ENCODE data around the gene SIT1.

The SIT1 gene

GRCh38 chr9:35636135-35636876 is 14.4 kb downstream of the SIT1 start:
- H3F3A ChIP-seq (ENCODE audit: insufficient read depth, low read length): peaks cover 18% of the 10 kb centered on the region
- H4K20me1 ChIP-seq (ENCODE audit: insufficient read depth, low read length): no peaks in the 10 kb centered on the region
- peaks cover 63% of the 10 kb centered on the region for H3K4me1 ChIP-seq (ENCODE audit: insufficient read depth, low read length, severe bottlenecking)
- peak overlapping the region; percentile 48 for H3K4me2 ChIP-seq (ENCODE audit: low read length)
- H3K9me2 ChIP-seq (ENCODE audit: low read depth, low read length): no peaks in the 10 kb centered on the region
- peak overlapping the region; percentile 93 for H3K27ac ChIP-seq (ENCODE audit: low read depth, low read length, poor library complexity, severe bottlenecking)
- no peaks in the 10 kb centered on the region for H3K9me3 ChIP-seq (ENCODE audit: low read length)
- H3K27me3 ChIP-seq (ENCODE audit: insufficient read depth, low read length): no peaks in the 10 kb centered on the region
- TF ChIP-seq CTCF (IDR thresholded peaks at IDR 0.05; ENCODE audit: low read length) (no peak), EZH2 (IDR thresholded peaks at IDR 0.05; ENCODE audit: borderline replicate concordance, low read length) (no peak)
- peaks cover 14% of the 10 kb centered on the region for H3K36me3 ChIP-seq (ENCODE audit: insufficient read depth, low read length)
- no peak overlapping the region for H2AFZ ChIP-seq (ENCODE audit: low read length)
- no peaks in the 10 kb centered on the region for H3K79me2 ChIP-seq (ENCODE audit: insufficient read depth, low read length)
- H3K4me3 ChIP-seq (ENCODE audit: low read depth, low read length, poor library complexity, severe bottlenecking): no peak overlapping the region
- peak overlapping the region; percentile 59 for H3K9ac ChIP-seq (ENCODE audit: low read length)

DNA sequence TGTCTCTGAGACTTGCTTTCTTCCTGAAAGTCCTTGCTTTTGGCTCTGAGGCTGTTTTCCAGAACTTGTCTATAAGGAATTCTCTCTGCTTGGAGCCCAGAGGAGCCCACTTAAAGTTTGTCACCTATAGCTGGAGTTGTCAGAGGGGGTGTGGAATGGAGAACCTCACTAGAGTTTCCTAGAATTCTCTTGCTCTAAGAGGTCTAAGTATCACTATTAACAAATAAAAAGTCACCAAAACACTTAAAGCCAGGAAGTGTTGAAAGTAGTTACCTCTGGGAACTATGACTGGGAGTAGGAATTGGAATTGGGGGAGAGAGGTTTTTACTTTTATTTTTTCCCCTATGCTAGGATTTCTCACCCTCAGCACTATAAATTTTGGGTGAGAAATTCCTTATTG is 15.0 kb downstream of the SIT1 start:
- Histone ChIP-seq H3K79me2 (ENCODE audit: insufficient read depth, low read length) (no peaks in the 10 kb centered on the region), H3F3A (ENCODE audit: insufficient read depth, low read length) (peaks cover 18% of the 10 kb centered on the region), H3K36me3 (ENCODE audit: insufficient read depth, low read length) (peaks cover 9% of the 10 kb centered on the region), H2AFZ (ENCODE audit: low read length) (no peak overlapping the region), H3K4me3 (ENCODE audit: low read depth, low read length, poor library complexity, severe bottlenecking) (no peak overlapping the region), H3K9me2 (ENCODE audit: low read depth, low read length) (no peaks in the 10 kb centered on the region), H3K9me3 (ENCODE audit: low read length) (no peaks in the 10 kb centered on the region), H3K9ac (ENCODE audit: low read length) (peak overlapping the region; percentile 45), H3K4me1 (ENCODE audit: insufficient read depth, low read length, severe bottlenecking) (peaks cover 63% of the 10 kb centered on the region), H3K27ac (ENCODE audit: low read depth, low read length, poor library complexity, severe bottlenecking) (peak overlapping the region; percentile 93), H4K20me1 (ENCODE audit: insufficient read depth, low read length) (no peaks in the 10 kb centered on the region), H3K27me3 (ENCODE audit: insufficient read depth, low read length) (no peaks in the 10 kb centered on the region), H3K4me2 (ENCODE audit: low read length) (peak overlapping the region; percentile 48)
- TF ChIP-seq EZH2 (IDR thresholded peaks at IDR 0.05; ENCODE audit: borderline replicate concordance, low read length) (no peak), CTCF (IDR thresholded peaks at IDR 0.05; ENCODE audit: low read length) (no peak)

DNA sequence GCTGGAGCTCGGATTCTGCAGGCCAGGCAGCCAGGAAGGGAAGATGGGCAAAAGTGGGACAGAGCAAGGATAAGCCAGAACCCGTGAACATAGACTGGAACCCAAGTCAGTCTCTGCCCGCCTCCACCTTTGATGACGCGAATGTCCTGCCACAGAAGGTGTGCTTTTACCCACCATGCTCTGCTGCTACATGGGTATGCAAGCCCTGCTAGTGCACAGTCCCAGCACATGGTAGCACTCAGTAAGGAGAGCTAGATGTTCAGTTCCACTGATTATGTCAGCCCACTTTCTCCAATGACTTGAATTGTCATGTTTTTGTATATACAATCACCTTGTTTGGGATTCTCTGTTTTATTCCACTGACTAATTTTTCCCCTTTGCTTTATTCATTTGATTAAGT is 21.1 kb downstream of the SIT1 start:
- Histone ChIP-seq H3K9ac (ENCODE audit: low read length) (no peak overlapping the region), H4K20me1 (ENCODE audit: insufficient read depth, low read length) (no peaks in the 10 kb centered on the region), H3K4me2 (ENCODE audit: low read length) (no peak overlapping the region), H3K9me2 (ENCODE audit: low read depth, low read length) (no peaks in the 10 kb centered on the region), H3K4me3 (ENCODE audit: low read depth, low read length, poor library complexity, severe bottlenecking) (no peak overlapping the region), H3K36me3 (ENCODE audit: insufficient read depth, low read length) (no peaks in the 10 kb centered on the region), H3K27me3 (ENCODE audit: insufficient read depth, low read length) (no peaks in the 10 kb centered on the region), H3F3A (ENCODE audit: insufficient read depth, low read length) (peaks cover 8% of the 10 kb centered on the region), H3K79me2 (ENCODE audit: insufficient read depth, low read length) (no peaks in the 10 kb centered on the region), H3K9me3 (ENCODE audit: low read length) (no peaks in the 10 kb centered on the region), H2AFZ (ENCODE audit: low read length) (no peak overlapping the region), H3K27ac (ENCODE audit: low read depth, low read length, poor library complexity, severe bottlenecking) (peak overlapping the region; percentile 24), H3K4me1 (ENCODE audit: insufficient read depth, low read length, severe bottlenecking) (peaks cover 12% of the 10 kb centered on the region)
- no peak for TF ChIP-seq EZH2 (IDR thresholded peaks at IDR 0.05; ENCODE audit: borderline replicate concordance, low read length)
- no peak for TF ChIP-seq CTCF (IDR thresholded peaks at IDR 0.05; ENCODE audit: low read length)
